ES-I3 (cell line): Measurements from ENCODE around the gene HCRTR2.
"Not testable (repeated sequence)": the region's sequence is repeated elsewhere in the genome, so short reads cannot be mapped to it uniquely, and the experiment has no call there.

Source experiments
- H3K36me3 ChIP-seq: 2 replicates; pipeline ENCODE4 v1.6.1; 2013; ENCODE audit warnings: mild to moderate bottlenecking, low read length, control low read depth, moderate library complexity; ENCODE audit not compliant: insufficient read depth
- H3K4me1 ChIP-seq: 2 replicates; pipeline ENCODE4 v1.6.1; 2013; ENCODE audit warnings: mild to moderate bottlenecking, control low read depth, low read length; ENCODE audit not compliant: insufficient read depth
- H3K9ac ChIP-seq: 2 replicates; pipeline ENCODE4 v1.6.1; 2013; ENCODE audit warnings: low read depth, mild to moderate bottlenecking, low read length, moderate library complexity
- H3K9me3 ChIP-seq: 2 replicates; pipeline ENCODE4 v1.6.1; 2013; ENCODE audit warnings: mild to moderate bottlenecking, low read length, moderate library complexity; ENCODE audit not compliant: control insufficient read depth, insufficient read depth

Gene HCRTR2

DNA sequence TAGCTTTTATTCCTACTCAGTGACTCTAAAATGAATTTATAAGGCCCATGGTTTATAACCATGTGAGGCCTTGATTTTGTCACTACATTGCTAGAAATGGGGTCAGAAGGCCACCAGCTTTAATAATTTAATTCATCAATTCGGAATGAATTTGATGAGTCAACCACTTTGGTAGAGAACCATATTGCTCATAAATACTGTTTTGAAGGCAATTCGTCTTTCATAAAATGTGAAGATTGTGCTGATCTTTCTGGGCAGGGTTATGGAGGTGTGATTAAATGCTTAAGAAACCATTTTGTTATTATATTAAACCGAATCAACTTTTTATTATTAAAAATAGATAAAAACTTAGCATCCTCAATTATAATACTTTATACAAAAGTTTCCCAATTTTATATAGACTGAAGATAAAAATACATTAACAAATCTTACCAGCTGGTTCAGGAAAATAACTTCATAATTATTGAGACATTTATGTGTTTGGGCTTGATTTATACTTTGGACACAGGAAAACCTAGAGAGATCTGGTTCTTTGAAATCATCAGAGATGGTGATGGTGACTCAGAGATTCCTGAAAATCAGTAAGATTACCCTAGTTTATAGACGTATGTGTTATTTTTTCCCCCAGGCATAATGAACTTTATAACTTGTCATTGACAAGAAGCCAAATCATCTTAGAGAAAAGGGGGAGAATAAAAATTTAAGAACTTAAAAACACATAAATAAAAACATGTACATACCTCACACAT is 10.6 kb downstream of the HCRTR2 start:
- no peaks in the 10 kb centered on the region for H3K9me3 ChIP-seq
- H3K9ac ChIP-seq = no peak overlapping the region
- no peaks in the 10 kb centered on the region for H3K4me1 ChIP-seq
- H3K36me3 ChIP-seq = no peaks in the 10 kb centered on the region

DNA sequence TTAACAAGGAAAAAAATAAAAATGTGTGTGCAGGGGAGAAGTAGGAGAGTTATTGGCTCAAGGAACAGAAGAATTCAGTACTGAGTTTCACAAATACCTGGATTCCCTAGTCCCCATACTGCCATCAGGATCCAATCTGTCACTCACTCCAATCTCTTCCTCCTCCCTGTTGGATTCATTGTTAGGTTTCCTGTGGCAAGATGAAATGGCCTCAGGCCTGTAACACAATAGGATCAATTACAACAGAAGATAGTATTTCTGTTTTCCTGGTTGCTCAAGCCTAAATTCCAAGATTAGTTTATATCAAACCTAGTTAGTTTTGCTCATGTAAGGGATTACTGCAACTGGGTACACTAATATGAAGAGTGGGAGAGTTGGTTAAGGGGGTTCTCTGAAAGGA is 24.4 kb downstream of the HCRTR2 start:
- peaks cover 15% of the 10 kb centered on the region; the same call in 1 of the 2 replicates for H3K4me1 ChIP-seq
- H3K36me3 ChIP-seq = no peaks in the 10 kb centered on the region
- H3K9ac ChIP-seq = no peak overlapping the region
- H3K9me3 ChIP-seq = no peaks in the 10 kb centered on the region

GRCh38 chr6:55199239-55199638 is 24.9 kb downstream of the HCRTR2 start:
- Histone ChIP-seq H3K9me3 (no peaks in the 10 kb centered on the region), H3K36me3 (no peaks in the 10 kb centered on the region), H3K9ac (no peak overlapping the region), H3K4me1 (peaks cover 15% of the 10 kb centered on the region; the same call in 1 of the 2 replicates)

DNA sequence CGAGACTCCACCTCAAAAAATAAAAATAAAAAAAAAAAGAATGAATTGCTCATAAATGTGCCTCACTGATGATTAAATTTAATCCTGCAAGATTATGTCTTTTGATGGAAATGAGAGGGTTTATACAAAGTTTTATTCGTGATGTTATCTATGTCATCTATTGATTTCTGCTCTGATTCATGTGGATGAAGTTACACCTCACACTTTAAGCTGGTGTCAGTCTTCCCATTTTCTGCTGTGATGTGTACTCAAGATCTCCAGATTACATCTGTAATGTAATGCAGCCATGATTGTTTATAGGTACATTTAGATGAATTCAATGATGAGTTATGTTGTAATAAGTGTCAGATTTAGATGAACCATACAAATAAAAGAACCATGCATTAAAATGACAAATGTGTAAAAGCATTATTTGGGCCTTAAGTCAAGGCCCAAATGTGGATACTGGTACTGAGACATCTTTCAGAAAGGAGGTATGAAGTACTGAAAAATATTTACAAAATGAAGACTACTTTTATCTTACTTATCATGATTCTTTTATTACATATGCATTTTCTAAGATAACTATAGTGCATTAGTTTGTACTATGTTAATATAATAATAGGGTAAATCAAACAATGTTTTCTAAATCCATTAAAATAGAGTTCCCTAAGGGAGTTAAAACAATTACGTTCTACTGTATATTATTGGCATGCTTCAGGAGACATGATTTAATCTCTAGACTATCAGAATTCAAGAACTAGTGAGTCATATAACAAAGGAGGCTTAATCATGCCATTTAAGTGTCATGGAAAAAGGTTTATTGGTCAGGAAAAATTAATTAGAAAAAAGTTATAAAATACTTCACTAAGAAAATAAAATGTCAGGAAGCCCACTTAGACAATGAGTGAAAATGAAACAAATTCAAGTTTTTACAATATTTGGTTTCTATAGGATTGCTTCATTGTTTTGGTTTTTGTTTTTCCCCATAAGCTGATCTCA is 34.5 kb downstream of the HCRTR2 start:
- Histone ChIP-seq H3K4me1 (no peaks in the 10 kb centered on the region), H3K9me3 (no peaks in the 10 kb centered on the region), H3K9ac (no peak overlapping the region), H3K36me3 (no peaks in the 10 kb centered on the region)

DNA sequence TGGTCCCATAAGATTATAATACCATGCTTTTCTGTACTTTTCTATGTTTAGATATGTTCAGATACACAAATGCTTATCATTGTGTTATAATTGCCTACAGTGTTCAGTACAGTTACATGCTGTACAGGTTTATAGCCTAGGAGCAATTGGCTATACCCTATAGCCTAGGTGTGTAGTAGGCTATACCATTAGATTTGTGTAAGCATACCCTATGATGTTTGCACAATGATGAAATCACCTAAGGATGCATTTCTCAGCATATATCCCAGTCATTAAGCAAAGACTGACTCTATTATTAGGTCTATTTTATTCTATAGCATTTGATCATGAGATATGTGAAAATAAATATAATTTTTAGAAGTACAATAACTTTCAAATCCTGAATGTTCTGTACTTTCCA is 36.6 kb downstream of the HCRTR2 start:
- Histone ChIP-seq H3K9me3 (no peaks in the 10 kb centered on the region), H3K4me1 (no peaks in the 10 kb centered on the region), H3K9ac (no peak overlapping the region), H3K36me3 (no peaks in the 10 kb centered on the region)

DNA sequence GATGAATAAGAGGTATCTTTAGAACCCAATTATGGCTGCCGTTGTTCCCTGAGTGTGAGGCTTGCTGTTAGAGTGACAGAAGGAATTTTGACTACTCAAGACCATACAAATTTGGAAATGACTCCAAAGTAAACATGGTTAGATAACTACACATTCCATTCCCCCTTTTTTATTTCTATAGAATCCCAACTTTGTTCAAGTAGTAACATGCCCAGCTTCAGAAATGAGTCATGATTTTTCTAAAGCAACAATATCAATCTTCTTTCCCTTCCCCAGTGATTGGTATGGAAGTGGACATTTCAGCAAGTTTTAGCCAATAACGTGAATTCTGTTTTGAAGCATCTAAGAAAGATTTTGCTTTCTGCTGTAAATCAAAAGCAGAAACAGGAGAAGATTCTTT is 37.8 kb downstream of the HCRTR2 start:
- Histone ChIP-seq H3K9me3 (no peaks in the 10 kb centered on the region), H3K36me3 (no peaks in the 10 kb centered on the region), H3K4me1 (no peaks in the 10 kb centered on the region), H3K9ac (no peak overlapping the region)

DNA sequence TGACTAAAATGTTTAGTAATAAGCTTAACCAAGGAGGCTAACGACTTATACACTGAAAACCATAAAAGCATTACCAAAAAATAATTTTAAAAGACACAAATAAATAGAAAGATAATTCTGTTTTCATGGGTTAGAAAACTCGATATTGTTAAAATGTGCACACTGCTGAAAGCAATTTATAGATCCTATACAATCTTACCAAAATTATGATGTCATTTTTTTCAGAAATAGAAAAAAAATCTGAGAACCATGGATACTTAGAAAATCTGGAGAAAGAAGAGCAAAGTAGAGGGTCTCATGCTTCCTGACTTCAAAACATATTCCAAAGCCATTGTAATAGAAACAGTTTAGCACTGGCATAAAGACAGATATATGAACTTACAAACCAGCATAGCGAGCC is 46.6 kb downstream of the HCRTR2 start:
- H3K9me3 ChIP-seq = no peaks in the 10 kb centered on the region
- H3K4me1 ChIP-seq = no peaks in the 10 kb centered on the region
- H3K9ac ChIP-seq = no peak overlapping the region
- H3K36me3 ChIP-seq = no peaks in the 10 kb centered on the region

- no peaks in the 10 kb centered on the region for H3K4me1 ChIP-seq
- no peaks in the 10 kb centered on the region for H3K36me3 ChIP-seq
These were observed 53.5 kb downstream of the HCRTR2 start for GRCh38 chr6:55227862-55228261.

GRCh38 chr6:55239099-55239498 is 64.8 kb downstream of the HCRTR2 start:
- Histone ChIP-seq H3K9ac (no peak overlapping the region), H3K4me1 (no peaks in the 10 kb centered on the region), H3K9me3 (no peaks in the 10 kb centered on the region), H3K36me3 (no peaks in the 10 kb centered on the region)

More at GRCh38 chr6:55227862-55228261, 53.5 kb downstream of the HCRTR2 start:
- H3K9ac ChIP-seq = no peak overlapping the region
- H3K9me3 ChIP-seq = no peaks in the 10 kb centered on the region

- not testable (repeated sequence) for H3K9me3 ChIP-seq, H3K9ac ChIP-seq, H3K4me1 ChIP-seq, H3K36me3 ChIP-seq
These were observed 66.8 kb downstream of the HCRTR2 start for GRCh38 chr6:55240975-55241605.

- no peaks in the 10 kb centered on the region for H3K36me3 ChIP-seq
- H3K9me3 ChIP-seq = no peaks in the 10 kb centered on the region
- H3K4me1 ChIP-seq = peaks cover 9% of the 10 kb centered on the region; the same call in 1 of the 2 replicates
- no peak overlapping the region for H3K9ac ChIP-seq
These were observed 76.1 kb downstream of the HCRTR2 start for GRCh38 chr6:55250400-55250799.

DNA sequence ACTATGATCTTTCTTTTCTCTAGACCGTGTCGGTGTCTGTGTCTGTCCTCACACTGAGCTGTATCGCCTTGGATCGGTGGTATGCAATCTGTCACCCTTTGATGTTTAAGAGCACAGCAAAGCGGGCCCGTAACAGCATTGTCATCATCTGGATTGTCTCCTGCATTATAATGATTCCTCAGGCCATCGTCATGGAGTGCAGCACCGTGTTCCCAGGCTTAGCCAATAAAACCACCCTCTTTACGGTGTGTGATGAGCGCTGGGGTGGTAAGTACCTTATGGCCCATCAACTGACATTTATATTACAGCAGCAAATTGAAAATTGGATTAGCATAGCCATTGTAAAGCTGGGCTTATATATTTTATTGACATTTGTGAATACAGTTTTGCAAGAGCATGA is 80.8 kb downstream of the HCRTR2 start:
- H3K4me1 ChIP-seq = peaks cover 6% of the 10 kb centered on the region; the same call in 1 of the 2 replicates

DNA sequence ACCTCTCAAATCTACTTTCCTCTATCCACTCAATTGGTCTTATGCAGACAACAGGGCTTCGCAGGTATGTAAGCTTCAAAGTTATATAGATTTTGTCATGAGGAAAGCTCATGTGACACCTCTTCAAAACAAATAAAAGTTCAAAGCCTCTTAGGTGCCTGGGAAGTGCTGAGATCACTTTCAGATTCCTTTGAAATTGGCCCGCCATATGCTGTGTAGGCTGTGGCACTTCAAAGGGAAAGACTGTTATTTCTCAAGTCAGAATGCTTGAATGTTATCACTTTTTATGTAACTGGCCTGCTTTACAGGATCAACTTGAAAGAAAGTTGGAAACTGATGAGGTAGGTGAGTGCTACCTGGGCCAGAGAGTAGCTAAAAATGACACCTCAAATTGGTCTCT is 85.9 kb downstream of the HCRTR2 start:
- H3K9ac ChIP-seq = no peak overlapping the region
- H3K9me3 ChIP-seq = no peaks in the 10 kb centered on the region
- no peaks in the 10 kb centered on the region for H3K36me3 ChIP-seq
- H3K4me1 ChIP-seq = no peaks in the 10 kb centered on the region

More for the DNA sequence above, 80.8 kb downstream of the HCRTR2 start:
- no peak overlapping the region for H3K9ac ChIP-seq
- H3K9me3 ChIP-seq = no peaks in the 10 kb centered on the region
- no peaks in the 10 kb centered on the region for H3K36me3 ChIP-seq

DNA sequence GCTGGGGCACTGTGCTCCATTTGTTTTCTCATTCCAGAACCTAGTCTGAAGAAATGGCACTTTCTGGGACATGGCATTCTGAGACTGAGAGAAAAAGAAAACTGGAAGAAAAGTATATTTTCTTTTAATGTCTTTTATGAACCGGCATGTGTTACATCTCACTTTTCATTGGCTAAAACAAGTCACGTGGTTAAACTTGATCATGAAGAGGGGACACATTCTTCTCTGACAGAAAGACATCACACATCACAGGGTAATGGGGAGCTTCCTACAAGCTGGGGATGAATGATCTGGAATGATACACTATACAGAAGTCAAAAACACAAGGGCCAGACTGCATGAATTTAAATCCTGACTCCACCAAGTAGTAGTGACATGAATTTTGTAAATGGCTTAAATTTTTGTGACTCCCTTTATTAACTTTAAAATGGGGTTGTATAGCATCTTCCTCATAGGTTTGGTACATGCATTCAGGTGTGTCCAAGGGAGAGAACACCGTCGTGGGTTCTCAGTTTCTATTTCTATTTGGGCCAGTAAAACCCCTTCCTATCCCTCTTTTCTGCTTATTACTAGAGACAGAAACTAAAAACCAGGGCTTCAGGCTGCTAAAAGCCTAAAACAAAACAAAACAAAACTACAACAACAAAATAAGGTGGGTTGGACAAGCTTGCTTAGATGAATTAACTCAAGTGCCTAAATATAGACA is 91.2 kb downstream of the HCRTR2 start:
- Histone ChIP-seq H3K9me3 (no peaks in the 10 kb centered on the region), H3K4me1 (no peaks in the 10 kb centered on the region), H3K36me3 (no peaks in the 10 kb centered on the region), H3K9ac (no peak overlapping the region)
